ENCODE results near the gene WNT3A.

- no peak for TF ChIP-seq CTCF (conservative IDR thresholded peaks at IDR 0.05 in 1 of 2, IDR thresholded peaks at IDR 0.05 in 1 of 2; ENCODE audit: extremely low read depth in 1 of 2, insufficient read depth in 1 of 2, low read depth in 1 of 2, low read length in 2 of 2)
- no peak for TF ChIP-seq EZH2 (IDR thresholded peaks at IDR 0.05; ENCODE audit: borderline replicate concordance, low read length)
Measured at GRCh38 chr1:228102791-228103620, 96.2 kb downstream of the WNT3A start, which contains the start of gene C1orf35.
